Activated CD4-positive, alpha-beta T cell treated with anti-CD3 and anti-CD28 coated beads for 4 hours (primary cell): ENCODE data around the gene HSFX2.
"Not testable (repeated sequence)": the region's sequence is repeated elsewhere in the genome, so short reads cannot be mapped to it uniquely, and the experiment has no call there.

Experiments
- DNase-seq, 2 donors: peaks; one replicate each; pipeline ENCODE4 v3.0.0-alpha.2; 2020

Gene HSFX2

DNA sequence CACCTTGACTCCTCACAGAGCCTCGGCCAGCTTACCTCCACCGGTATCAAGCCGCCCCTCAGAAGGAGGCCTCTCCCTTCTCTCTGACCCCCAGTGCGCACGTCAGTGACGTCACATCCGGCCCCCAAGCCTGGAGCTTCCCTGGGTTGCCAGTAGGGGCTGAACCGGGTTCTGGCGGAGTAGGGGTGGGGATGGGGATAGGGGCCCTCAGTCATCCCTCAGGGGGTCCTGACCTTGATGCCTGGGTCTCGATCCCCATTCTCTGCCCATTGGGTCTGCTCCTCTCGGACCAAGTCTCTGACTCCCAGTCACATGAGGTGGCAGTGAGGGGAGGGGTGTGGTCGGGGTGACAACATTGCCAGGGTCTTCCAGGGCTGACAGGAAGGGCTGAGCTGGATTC is 7.8 kb downstream of the HSFX2 start, which contains the start of gene MAGEA9B:
Gene MAGEA9B, minus strand, starts transcription at position 101 of the 400 bp plus-strand sequence. CDS start 4,280 bp downstream, outside the sequence.
- not testable (repeated sequence) for DNase-seq

- DNase-seq, result not testable (repeated sequence)
Observed at GRCh38 chrX:149585631-149586030, 9.5 kb downstream of the HSFX2 start.

DNA sequence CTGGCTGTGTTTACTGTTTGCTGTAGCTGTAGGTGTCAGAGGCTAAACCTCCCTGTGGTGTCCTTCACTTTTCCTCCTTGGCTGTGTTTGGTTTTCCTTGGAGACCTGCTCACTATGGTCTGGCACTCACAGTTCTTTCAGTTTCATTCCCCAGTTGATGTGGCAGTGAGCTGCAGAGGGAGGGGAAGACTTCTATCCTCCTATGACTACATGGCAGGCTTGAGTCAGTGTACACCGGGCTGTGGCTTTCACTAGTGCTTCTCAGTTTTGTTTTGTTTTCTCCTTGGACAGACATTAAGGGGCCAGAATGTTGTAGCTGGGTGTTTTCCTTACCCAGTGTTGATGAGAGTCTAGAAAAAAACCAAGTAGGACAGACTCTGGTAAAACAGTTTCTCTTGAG is 21.7 kb downstream of the HSFX2 start:
- DNase-seq, result not testable (repeated sequence)

GRCh38 chrX:149572743-149573142 is 22.4 kb downstream of the HSFX2 start:
- DNase-seq, result no peak

GRCh38 chrX:149571770-149572169 is 23.3 kb downstream of the HSFX2 start:
- DNase-seq, result no peak

DNA sequence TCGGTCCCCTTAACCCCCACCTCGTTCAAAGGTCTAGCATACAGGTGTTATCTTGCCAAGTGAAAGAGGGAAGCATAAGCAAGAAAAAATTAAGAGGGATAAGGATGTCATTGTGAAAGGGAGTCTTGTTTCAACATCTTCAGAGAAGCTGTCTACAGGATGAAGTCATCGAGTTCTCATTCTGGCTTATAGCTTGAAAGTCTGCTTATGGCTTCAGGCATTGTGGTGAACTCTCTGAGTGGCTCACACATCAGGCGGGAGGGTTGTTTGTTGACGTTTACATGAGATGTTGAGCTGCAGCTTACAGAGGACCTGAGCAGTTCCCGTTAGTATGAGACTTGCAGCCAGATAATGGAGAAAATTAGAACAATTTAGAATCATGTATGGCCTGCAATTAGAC is 24.4 kb downstream of the HSFX2 start:
- no peak for DNase-seq

DNA sequence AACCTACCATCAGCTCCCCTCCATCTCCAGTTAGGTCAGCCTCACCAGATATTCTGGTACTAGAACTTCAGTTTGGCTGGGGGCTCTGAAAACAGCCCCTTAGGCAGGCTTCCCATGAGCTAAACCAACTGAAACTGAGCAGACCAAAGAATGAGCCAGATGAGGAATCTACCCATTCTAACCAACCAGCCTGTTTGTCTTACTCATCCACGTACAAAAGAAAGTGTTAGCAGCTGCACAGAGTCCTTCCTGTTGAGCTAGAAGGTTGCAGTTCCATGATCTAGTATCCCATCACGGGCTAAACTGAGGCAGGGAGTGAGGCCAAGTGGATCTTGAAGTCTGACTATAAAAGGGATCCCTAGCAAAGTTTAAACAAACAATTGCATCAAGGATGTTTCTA is 25.3 kb downstream of the HSFX2 start:
- DNase-seq, result no peak

- no peak for DNase-seq
Observed at GRCh38 chrX:149568701-149569296, 26.3 kb downstream of the HSFX2 start.

DNA sequence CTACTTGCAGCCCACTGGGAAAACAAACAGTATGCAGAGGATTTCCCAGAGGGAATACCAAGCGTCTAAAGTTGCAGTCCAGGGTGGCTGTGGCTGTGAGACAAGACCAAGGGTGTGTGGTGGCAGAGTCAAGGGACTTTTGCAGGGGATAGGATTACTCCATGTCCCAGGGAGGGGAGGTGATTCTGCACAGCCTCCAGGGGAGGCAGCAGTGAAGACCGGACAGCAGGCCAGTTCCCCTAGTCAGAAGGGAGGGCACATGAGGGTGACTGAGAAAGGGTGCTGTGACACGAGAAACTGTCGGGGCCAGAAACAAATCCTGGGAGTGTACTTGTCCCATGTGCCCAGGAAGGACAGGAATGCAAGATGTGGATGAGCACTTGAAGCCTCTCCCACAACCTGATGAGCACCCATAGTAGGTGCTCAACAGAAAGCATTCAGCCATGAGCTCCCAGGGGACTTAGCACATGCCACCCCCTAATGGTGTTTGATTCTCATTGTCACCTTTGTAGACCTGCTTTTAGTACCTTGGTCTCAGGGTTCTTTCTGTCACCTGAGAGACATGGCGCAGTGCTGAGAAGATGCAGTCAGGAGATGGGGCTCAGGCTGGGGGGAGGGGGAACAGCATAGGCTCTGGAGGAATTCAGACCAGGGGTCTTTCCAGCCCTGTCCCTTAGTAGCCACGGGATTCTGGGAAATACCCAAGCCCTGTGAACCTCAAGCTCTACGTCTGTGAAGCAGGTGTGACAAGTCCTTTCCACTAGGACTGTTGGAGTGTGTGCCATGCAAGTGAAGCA is 27.3 kb downstream of the HSFX2 start:
- no peak for DNase-seq

- no peak for DNase-seq
Observed at GRCh38 chrX:149563359-149563758, 31.8 kb downstream of the HSFX2 start.

DNA sequence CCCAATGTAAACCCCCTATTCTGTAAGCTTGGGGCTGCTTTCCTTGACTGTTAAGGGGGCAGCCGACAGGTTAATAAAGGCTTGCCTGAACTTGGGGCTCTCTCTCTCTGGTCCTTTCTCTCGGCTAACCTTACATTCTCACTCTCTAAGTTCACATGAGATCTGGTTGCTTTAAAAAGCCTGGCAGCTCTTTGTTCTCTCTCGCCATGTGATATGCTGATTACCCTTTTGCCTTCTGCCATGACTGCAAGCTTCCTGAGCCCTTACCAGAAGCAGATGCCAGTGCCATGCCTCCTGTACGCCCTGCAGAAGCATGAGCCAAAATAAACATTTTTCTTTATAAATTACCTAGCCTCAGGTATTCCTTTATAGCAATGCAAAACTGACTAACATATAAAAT is 39.9 kb downstream of the HSFX2 start:
- DNase-seq, result not testable (repeated sequence)

- DNase-seq, result not testable (repeated sequence)
Observed at GRCh38 chrX:149551939-149552248, 43.2 kb downstream of the HSFX2 start.

- not testable (repeated sequence) for DNase-seq
Observed at GRCh38 chrX:149551245-149551938, 43.7 kb downstream of the HSFX2 start.

DNA sequence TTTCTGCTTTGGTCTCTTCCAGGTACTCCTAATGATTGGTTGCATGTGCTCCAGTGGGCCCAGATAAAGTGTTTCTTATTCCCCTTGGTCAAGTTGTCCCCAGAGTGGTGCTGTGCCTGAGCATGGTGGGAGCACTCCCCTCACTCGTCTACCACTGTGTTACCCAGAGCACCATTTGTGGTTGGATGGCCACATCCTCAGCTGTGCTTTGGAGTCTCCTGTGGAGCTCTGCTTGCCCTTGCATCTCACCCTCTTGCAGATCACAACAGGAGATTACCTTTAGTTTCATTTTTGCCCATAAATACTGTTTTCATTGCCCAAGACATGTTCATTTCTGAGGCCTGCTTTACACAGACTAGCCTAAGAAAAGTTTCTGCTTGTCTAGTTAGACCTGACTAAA is 44.7 kb downstream of the HSFX2 start:
- DNase-seq, result not testable (repeated sequence)

DNA sequence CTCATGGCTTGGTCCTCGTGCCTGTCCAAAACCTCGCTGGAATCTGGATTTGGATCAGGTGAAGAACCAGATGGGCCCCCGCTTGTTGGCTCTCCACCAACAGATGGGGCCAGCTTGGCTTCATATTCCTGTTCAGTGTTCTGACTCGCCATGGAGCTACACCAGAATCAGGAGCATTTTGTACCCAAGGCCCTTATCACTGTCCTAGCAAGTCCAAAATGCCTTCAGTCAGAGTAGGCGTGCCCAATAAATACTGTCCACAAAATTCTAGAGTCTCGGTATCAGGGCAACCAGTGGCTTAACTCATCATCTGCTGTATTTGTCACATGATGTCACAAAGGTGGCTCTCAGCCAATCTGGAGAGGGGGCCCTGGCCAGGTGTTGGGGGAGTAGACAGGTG is 45.4 kb downstream of the HSFX2 start, which contains the start of gene HSFX3:
Gene HSFX3, minus strand, starts transcription at position 224 of the 400 bp plus-strand sequence. Its CDS starts 72 bp downstream, at position 152.
- not testable (repeated sequence) for DNase-seq

DNA sequence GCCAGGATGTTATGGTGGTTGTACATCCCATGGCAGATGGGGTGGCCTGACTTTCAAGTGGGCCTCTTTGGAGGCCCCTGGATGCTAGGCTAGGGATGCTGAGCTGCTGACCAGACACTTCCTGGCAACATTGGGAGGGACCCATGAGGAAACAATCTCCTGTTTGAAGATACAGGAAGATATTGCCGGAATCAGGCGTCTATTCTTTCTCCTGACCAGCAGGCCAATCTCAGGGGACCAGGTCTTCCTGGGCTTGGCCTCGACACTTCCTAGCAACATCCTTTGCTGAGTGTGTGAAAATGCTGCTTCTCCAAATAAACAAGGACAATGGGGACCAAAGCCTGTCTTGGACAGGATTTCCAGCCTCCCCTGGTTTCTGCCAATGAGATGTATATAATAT is 47.3 kb downstream of the HSFX2 start:
- DNase-seq, result not testable (repeated sequence)

DNA sequence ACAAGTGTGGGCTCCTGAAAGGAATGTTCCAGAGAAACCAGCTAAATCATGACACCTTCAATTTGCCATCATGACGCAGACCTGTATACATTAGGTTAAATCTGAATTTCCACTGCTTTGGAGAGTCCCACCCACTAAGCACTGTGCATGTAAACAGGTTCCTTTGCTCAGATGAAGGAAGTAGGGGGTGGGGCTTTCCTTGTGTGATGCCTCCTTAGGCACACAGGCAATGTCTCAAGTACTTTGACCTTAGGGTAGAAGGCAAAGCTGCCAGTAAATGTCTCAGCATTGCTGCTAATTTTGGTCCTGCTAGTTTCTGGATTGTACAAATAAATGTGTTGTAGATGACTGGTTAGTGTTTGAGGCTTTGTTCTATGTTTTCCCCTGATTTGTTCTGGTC is 48.2 kb downstream of the HSFX2 start:
- DNase-seq, result not testable (repeated sequence)

GRCh38 chrX:149545545-149546543 is 49.3 kb downstream of the HSFX2 start:
- DNase-seq, result not testable (repeated sequence)
